ENCODE measurements around the gene CD101. TPM values are rescaled to one million over a fixed set of nuclear protein-coding genes. Genes with fewer than 3 reads are reported as not detected.

CD101 gene
- polyA plus RNA-seq, 1 experiment, result 0.02 TPM

DNA sequence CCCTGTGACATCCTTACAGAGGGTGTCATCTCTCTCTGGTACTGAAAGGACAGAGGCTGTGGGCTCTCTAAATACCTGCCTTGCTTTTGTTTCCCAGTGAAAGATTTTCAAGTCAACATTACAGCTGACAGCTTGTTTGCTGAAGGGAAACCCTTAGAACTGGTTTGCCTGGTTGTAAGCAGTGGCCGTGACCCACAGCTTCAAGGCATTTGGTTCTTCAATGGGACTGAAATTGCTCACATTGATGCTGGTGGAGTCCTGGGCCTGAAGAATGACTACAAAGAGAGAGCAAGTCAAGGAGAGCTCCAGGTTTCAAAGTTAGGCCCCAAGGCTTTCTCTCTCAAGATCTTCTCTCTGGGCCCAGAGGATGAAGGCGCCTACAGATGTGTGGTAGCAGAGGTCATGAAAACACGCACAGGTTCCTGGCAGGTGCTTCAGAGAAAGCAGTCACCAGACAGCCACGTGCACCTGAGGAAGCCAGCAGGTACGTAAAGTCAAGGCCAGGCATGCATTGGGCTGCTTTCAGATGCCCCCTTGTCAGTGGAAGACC lies 11.8 kb downstream of the CD101 start:
- TF ChIP-seq, protein P1, sequence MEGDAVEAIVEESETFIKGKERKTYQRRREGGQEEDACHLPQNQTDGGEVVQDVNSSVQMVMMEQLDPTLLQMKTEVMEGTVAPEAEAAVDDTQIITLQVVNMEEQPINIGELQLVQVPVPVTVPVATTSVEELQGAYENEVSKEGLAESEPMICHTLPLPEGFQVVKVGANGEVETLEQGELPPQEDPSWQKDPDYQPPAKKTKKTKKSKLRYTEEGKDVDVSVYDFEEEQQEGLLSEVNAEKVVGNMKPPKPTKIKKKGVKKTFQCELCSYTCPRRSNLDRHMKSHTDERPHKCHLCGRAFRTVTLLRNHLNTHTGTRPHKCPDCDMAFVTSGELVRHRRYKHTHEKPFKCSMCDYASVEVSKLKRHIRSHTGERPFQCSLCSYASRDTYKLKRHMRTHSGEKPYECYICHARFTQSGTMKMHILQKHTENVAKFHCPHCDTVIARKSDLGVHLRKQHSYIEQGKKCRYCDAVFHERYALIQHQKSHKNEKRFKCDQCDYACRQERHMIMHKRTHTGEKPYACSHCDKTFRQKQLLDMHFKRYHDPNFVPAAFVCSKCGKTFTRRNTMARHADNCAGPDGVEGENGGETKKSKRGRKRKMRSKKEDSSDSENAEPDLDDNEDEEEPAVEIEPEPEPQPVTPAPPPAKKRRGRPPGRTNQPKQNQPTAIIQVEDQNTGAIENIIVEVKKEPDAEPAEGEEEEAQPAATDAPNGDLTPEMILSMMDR (IDR thresholded peaks at IDR 0.05; ENCODE audit: low read depth, low read length), result no peak
- Histone ChIP-seq H3K9me3 (ENCODE audit: control insufficient read depth, insufficient read depth, low read length) (no peaks in the 10 kb centered on the region), H3K27ac (ENCODE audit: low read depth, low read length) (peak overlapping the region; percentile 0), H3K27me3 (ENCODE audit: control insufficient read depth, insufficient read depth, low read length) (no peaks in the 10 kb centered on the region), H3K4me3 (ENCODE audit: low read depth, low read length) (no peak overlapping the region)
- POLR2A ChIA-PET, result no interaction called here
- CTCF ChIA-PET, result no interaction called here
- DNase-seq (ENCODE audit: low read depth, low spot score), result no peak

GRCh38 chr1:117014209-117014608 lies 12.6 kb downstream of the CD101 start:
- POLR2A ChIA-PET, result no interaction called here
- no peaks in the 10 kb centered on the region for H3K9me3 ChIP-seq (ENCODE audit: control insufficient read depth, insufficient read depth, low read length)
- CTCF ChIA-PET, result no interaction called here
- TF ChIP-seq, protein P1 (IDR thresholded peaks at IDR 0.05; ENCODE audit: low read depth, low read length), result no peak
- no peak for DNase-seq (ENCODE audit: low read depth, low spot score)
- H3K27ac ChIP-seq (ENCODE audit: low read depth, low read length), result no peak overlapping the region
- no peaks in the 10 kb centered on the region for H3K27me3 ChIP-seq (ENCODE audit: control insufficient read depth, insufficient read depth, low read length)
- no peak overlapping the region for H3K4me3 ChIP-seq (ENCODE audit: low read depth, low read length)

DNA sequence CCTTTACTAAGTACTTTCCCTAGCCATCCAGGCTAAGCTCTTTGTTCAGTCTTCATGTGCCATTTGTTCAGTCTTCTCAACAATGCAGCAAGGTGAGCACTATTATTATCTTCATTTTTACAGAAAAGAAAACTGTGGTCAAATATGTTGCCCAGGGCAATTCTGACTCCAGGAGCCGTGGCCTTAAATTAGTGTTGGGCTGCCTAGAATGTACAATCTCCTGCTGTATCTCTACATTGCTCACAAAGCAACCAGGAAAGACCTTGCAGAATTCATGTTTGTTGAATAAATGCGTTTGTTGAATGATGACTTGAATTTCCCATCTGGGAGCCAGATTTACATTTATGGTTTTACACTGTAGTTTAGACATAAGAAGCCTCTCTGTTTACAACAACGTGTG lies 14.2 kb downstream of the CD101 start:
- H3K27me3 ChIP-seq (ENCODE audit: control insufficient read depth, insufficient read depth, low read length), result no peaks in the 10 kb centered on the region
- no peak overlapping the region for H3K4me3 ChIP-seq (ENCODE audit: low read depth, low read length)
- ChIA-PET CTCF (no interaction called here), POLR2A (no interaction called here)
- TF ChIP-seq, protein P1 (IDR thresholded peaks at IDR 0.05; ENCODE audit: low read depth, low read length), result no peak
- no peak for DNase-seq (ENCODE audit: low read depth, low spot score)
- no peak overlapping the region for H3K27ac ChIP-seq (ENCODE audit: low read depth, low read length)
- no peaks in the 10 kb centered on the region for H3K9me3 ChIP-seq (ENCODE audit: control insufficient read depth, insufficient read depth, low read length)

DNA sequence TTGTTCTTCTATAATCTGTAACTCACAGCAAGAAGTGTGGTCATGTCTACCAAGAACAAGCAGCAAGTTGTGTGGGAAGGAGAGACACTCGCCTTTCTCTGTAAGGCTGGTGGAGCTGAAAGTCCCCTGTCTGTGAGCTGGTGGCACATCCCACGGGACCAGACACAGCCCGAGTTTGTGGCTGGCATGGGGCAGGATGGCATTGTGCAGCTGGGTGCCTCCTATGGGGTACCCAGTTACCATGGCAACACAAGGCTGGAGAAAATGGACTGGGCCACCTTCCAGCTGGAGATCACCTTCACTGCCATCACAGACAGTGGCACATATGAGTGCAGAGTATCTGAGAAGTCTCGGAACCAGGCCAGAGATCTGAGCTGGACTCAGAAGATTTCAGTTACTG lies 15.5 kb downstream of the CD101 start:
- POLR2A ChIA-PET, result no interaction called here
- TF ChIP-seq, protein P1 (IDR thresholded peaks at IDR 0.05; ENCODE audit: low read depth, low read length), result no peak
- DNase-seq (ENCODE audit: low read depth, low spot score), result no peak
- Histone ChIP-seq H3K4me3 (ENCODE audit: low read depth, low read length) (no peak overlapping the region), H3K9me3 (ENCODE audit: control insufficient read depth, insufficient read depth, low read length) (no peaks in the 10 kb centered on the region), H3K27me3 (ENCODE audit: control insufficient read depth, insufficient read depth, low read length) (no peaks in the 10 kb centered on the region), H3K27ac (ENCODE audit: low read depth, low read length) (no peak overlapping the region)
- CTCF ChIA-PET, result no interaction called here

DNA sequence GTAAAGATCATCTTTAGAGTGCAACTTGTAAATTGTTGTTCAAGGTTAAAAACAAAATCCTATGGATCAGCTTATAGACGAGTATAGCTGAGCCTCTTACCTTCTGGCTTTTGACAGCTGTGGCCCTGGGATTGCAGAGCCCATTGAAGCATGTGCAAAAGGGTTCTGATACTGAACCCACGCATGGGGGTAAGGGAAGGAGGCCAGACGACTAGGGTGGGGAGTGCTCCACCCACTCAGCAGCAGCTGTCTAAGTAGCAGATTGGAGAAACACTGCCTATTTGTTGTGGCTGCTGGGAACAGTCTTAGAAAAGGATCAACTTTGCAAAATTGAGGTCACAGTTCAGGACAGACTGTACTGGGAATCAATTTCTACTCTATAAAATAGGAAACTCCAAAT lies 16.1 kb downstream of the CD101 start:
- no peaks in the 10 kb centered on the region for H3K27me3 ChIP-seq (ENCODE audit: control insufficient read depth, insufficient read depth, low read length)
- no peak overlapping the region for H3K27ac ChIP-seq (ENCODE audit: low read depth, low read length)
- no peak for DNase-seq (ENCODE audit: low read depth, low spot score)
- H3K9me3 ChIP-seq (ENCODE audit: control insufficient read depth, insufficient read depth, low read length), result no peaks in the 10 kb centered on the region
- ChIA-PET POLR2A (no interaction called here), CTCF (no interaction called here)
- H3K4me3 ChIP-seq (ENCODE audit: low read depth, low read length), result no peak overlapping the region
- TF ChIP-seq, protein P1 (IDR thresholded peaks at IDR 0.05; ENCODE audit: low read depth, low read length), result no peak
